Naive B cell (primary cell): ENCODE results near the gene MLANA. TPM values are rescaled to one million over a fixed set of nuclear protein-coding genes. Genes with fewer than 3 reads are reported as not detected.
"Not testable (repeated sequence)": the region's sequence is repeated elsewhere in the genome, so short reads cannot be mapped to it uniquely, and the experiment has no call there.

Source experiments
- ATAC-seq, 2 donors: fragments of 150-1000 bp; cut with Tn5 transposase; 2 replicates each; pipeline ENCODE4 v1.10.0; 2021; ENCODE audit warnings: low read depth in 2 of 2, mild to moderate bottlenecking in 2 of 2, moderate library complexity in 2 of 2
- DNase-seq: peaks from one replicate; pipeline ENCODE4 v3.0.0; 2022
- H3K27ac Mint-ChIP-seq, 6 donors: one replicate each; pipeline ENCODE4 v1.8.0; 2020 to 2022; ENCODE audit warnings: mild to moderate bottlenecking in 6 of 6, mixed read lengths in 6 of 6, moderate library complexity in 5 of 6, inconsistent platforms in 2 of 6
- H3K27me3 Mint-ChIP-seq, 3 donors: one replicate each; pipeline ENCODE4 v1.8.0; 2021 to 2022; ENCODE audit warnings: mixed read lengths in 3 of 3, mild to moderate bottlenecking in 1 of 3
- H3K36me3 Mint-ChIP-seq, 2 donors: one replicate each; pipeline ENCODE4 v1.8.0; 2020 to 2022; ENCODE audit warnings: mixed read lengths in 2 of 2, inconsistent platforms in 1 of 2, mild to moderate bottlenecking in 1 of 2
- H3K4me1 Mint-ChIP-seq, 3 donors: one replicate each; pipeline ENCODE4 v1.8.0; 2020 to 2022; ENCODE audit warnings: mixed read lengths in 3 of 3, inconsistent platforms in 1 of 3, mild to moderate bottlenecking in 1 of 3, moderate library complexity in 1 of 3
- H3K4me3 Mint-ChIP-seq, 8 donors: one replicate each; pipeline ENCODE4 v1.8.0; 2020 to 2022; ENCODE audit warnings: mild to moderate bottlenecking in 8 of 8, mixed read lengths in 8 of 8, moderate library complexity in 8 of 8, inconsistent platforms in 2 of 8
- H3K9me3 Mint-ChIP-seq, 7 donors: one replicate each; pipeline ENCODE4 v1.8.0; 2020 to 2022; ENCODE audit warnings: mixed read lengths in 7 of 7, mild to moderate bottlenecking in 5 of 7, inconsistent platforms in 2 of 7, moderate library complexity in 1 of 7
- polyA plus RNA-seq, 6 donors: library from polyadenylated mRNA; unstranded; fragments of 300-500 nt; fragmentation: Illumina TruSeq; gene quantifications; one replicate each; pipeline ENCODE4 v1.2.3, GENCODE V29; 2021; ENCODE audit warnings: low read depth in 6 of 6

MLANA gene
- polyA plus RNA-seq, 6 donors from 2014 or later, result 0.15 to 0.45 (median 0.16) TPM; not detected in 3

DNA sequence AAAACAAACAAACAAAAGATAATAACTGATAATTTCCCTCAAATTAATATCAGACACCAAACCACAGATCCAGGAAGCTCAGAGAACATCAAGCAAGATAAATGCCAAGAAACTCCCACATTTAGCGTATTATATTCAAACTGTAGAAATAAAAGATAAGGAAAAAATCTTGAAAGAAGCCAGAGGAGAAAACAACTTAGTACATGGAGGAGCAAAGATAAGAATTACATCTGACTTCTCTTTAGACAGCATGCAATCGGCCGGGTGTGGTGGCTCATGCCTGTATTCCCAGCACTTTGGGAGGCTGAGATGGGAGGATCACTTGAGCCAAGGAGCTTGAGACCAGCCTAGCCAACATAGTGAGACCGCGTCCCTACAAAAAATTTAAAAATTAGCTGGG is 17.2 kb upstream of the MLANA start:
- ATAC-seq, result no peak
- H3K36me3 Mint-ChIP-seq, result peaks cover 0 to 15% of the 10 kb centered on the region in 2 donors
- no peak overlapping the region for H3K27ac Mint-ChIP-seq
- no peak for DNase-seq
- peaks cover 0 to 3% (median 0%) of the 10 kb centered on the region in 7 donors for H3K9me3 Mint-ChIP-seq
- peaks cover 6 to 16% (median 15%) of the 10 kb centered on the region in 3 donors for H3K4me1 Mint-ChIP-seq
- H3K4me3 Mint-ChIP-seq, result no peak overlapping the region
- no peaks in the 10 kb centered on the region for H3K27me3 Mint-ChIP-seq

GRCh38 chr9:5874048-5874447 is 16.6 kb upstream of the MLANA start:
- no peaks in the 10 kb centered on the region for H3K27me3 Mint-ChIP-seq
- H3K4me1 Mint-ChIP-seq, result peaks cover 6 to 16% (median 15%) of the 10 kb centered on the region in 3 donors
- no peak overlapping the region for H3K4me3 Mint-ChIP-seq
- ATAC-seq, result no peak
- no peak overlapping the region for H3K27ac Mint-ChIP-seq
- H3K9me3 Mint-ChIP-seq, result peaks cover 0 to 3% (median 0%) of the 10 kb centered on the region in 7 donors
- peaks cover 0 to 15% of the 10 kb centered on the region in 2 donors for H3K36me3 Mint-ChIP-seq
- DNase-seq, result no peak

GRCh38 chr9:5876026-5876425 is 14.7 kb upstream of the MLANA start:
- peak overlapping the region in 1 of 8 donors; percentile 39 for H3K4me3 Mint-ChIP-seq

GRCh38 chr9:5876711-5877110 is 14.0 kb upstream of the MLANA start:
- Mint-ChIP-seq H3K36me3 (peaks cover 0 to 15% of the 10 kb centered on the region in 2 donors), H3K27me3 (no peaks in the 10 kb centered on the region), H3K9me3 (peaks cover 0 to 3% (median 0%) of the 10 kb centered on the region in 7 donors), H3K4me1 (peaks cover 6 to 16% (median 15%) of the 10 kb centered on the region in 3 donors), H3K4me3 (no peak overlapping the region), H3K27ac (peak overlapping the region in 2 of 6 donors; percentile 9 to 10)
- ATAC-seq (no peak), DNase-seq (no peak)

More at GRCh38 chr9:5876026-5876425, 14.7 kb upstream of the MLANA start:
- Mint-ChIP-seq H3K27me3 (no peaks in the 10 kb centered on the region), H3K4me1 (peaks cover 6 to 16% (median 15%) of the 10 kb centered on the region in 3 donors), H3K36me3 (peaks cover 0 to 15% of the 10 kb centered on the region in 2 donors), H3K9me3 (peaks cover 0 to 3% (median 0%) of the 10 kb centered on the region in 7 donors), H3K27ac (peak overlapping the region in 1 of 6 donors; percentile 50)
- DNase-seq (no peak), ATAC-seq (no peak)

DNA sequence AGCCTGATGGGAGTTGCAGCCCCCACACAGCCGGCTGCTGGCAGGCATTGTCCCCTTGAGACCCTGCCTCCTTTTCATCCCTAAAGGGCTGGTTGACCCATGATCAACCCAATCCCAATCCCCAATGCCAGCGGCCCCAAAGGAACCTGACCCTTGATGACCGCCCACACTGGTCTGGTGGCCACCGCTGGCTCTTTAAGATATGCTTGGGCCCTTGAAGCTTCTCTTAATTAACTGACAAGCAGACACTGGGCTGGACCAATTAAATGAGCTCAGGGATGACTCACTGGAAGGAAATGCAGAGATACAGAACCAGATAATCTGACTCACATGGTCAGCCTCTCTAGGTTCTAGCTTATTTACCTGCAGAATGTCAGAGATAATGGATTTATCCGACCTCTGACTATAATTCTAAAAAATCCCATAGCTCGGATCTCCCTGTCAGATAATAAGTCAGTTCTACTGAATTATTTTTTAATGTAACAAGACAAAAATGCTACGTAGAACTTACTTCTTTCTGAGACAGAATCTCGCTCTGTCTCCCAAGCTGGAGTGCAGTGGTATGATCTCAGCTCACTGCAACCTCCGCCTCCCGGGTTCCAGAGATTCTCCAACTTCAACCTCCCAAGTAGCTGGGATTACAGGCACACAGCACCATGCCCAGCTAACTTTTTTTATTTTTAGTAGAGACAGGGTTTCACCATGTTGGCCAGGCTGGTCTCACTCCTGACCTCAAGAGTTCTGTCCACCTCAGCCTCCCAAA is 11.1 kb upstream of the MLANA start:
- ATAC-seq (no peak), DNase-seq (no peak)
- H3K9me3 Mint-ChIP-seq, result peaks cover 0 to 3% (median 0%) of the 10 kb centered on the region in 7 donors
- H3K36me3 Mint-ChIP-seq, result peaks cover 0 to 8% of the 10 kb centered on the region in 2 donors
- no peak overlapping the region for H3K4me3 Mint-ChIP-seq
- H3K27me3 Mint-ChIP-seq, result no peaks in the 10 kb centered on the region
- H3K4me1 Mint-ChIP-seq, result peaks cover 6 to 16% (median 15%) of the 10 kb centered on the region in 3 donors
- no peak overlapping the region for H3K27ac Mint-ChIP-seq

DNA sequence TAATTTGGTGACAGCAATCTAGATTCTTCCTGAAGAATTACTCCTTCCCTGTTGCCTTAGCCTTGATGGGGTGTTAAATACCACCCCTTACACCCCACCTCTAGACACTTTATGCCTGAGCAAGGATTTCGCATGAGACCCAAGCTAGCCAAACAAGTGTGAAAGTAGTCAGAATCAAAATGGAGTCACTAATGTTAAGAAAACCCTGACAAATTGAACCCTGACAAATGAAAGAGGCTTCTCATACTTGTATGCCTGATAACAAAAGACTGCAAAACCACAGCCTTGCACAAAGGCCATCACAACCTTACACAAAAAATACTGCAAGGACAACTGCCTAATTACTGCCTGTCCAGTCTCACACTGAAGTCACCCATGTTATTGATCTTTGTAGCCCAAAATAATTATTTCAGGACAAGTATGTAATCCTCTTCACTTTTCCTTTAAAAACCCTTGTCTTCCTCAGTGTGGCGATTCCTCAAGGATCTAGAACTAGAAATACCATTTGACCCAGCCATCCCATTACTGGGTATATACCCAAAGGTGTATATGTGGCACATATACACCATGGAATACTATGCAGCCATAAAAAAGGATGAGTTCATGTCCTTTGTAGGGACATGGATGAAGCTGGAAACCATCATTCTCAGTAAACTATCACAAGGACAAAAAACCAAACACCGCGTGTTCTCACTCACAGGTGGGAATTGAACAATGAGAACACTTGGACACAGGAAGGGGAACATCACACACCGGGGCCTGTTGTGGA is 8.3 kb upstream of the MLANA start:
- not testable (repeated sequence) for ATAC-seq, H3K4me3 Mint-ChIP-seq, DNase-seq, H3K9me3 Mint-ChIP-seq, H3K27me3 Mint-ChIP-seq, H3K4me1 Mint-ChIP-seq, H3K36me3 Mint-ChIP-seq
- peak overlapping the region in 1 of 6 donors; percentile 12 for H3K27ac Mint-ChIP-seq

DNA sequence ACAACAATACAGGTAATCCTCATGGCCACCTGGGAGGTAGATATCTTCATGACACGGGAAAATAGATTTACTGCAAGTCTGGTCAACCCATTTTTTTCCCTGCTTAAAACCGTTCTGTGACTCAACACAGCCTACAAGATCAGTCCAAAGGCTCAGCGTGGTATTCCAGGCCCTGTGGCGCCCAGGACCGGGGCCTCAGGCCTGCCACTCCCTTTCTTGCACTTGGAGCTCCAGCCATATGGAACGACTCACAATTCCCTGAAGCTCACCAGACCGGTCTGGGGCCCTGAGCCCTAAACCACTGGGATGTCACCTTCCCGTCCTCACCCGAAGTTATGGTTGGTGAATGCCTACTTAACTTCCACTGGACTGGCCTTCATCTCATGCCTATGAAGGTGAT is 6.5 kb upstream of the MLANA start:
- Mint-ChIP-seq H3K4me3 (no peak overlapping the region), H3K9me3 (no peaks in the 10 kb centered on the region), H3K4me1 (no peaks in the 10 kb centered on the region), H3K36me3 (no peaks in the 10 kb centered on the region), H3K27me3 (no peaks in the 10 kb centered on the region), H3K27ac (no peak overlapping the region)
- DNase-seq (no peak), ATAC-seq (no peak)

DNA sequence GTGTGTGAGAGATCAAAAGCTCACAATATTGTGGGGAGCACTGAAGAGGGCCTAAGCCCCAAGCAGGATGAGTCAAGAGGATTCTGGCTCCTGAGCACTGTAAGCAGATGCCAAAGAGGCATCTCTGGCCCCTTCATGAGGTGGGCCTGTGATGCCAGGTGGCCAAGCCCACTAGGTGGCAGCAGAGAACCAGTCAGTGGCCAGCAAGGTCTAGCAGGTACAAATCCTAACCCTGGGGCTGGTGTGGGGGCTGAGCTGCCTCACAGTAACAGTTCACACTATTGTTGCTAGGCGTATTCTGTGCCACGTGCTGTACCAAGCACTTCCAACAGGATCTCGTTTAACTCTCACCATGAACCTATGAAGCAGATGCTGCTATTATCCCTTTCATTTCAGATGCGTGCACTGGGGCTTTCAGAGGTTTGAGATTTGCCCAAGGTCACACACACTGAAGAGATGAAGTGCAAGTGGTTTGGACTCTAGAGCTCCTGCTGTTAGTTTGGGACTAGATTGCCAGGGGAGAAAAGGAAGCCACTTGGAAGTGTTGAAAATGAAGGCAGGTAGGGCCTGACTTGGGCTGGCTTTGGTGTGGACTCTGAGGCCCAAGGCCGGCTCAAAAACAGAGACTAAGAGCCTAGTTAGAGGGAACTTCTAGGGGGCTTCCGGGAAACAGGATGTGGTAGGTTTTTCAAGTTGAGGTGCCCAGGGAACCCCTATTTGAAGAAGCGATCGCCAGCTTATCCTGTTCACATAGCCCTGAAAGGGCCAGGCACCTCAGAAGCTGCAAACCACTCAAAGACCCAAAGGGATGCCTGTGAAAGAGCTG is 4.4 kb upstream of the MLANA start:
- no peaks in the 10 kb centered on the region for H3K27me3 Mint-ChIP-seq
- ATAC-seq (peak; percentile 89 to 98), DNase-seq (peak; percentile 52)
- H3K9me3 Mint-ChIP-seq, result no peaks in the 10 kb centered on the region
- H3K4me3 Mint-ChIP-seq, result no peak overlapping the region
- H3K36me3 Mint-ChIP-seq, result no peaks in the 10 kb centered on the region
- peak overlapping the region in 1 of 6 donors; percentile 24 for H3K27ac Mint-ChIP-seq
- no peaks in the 10 kb centered on the region for H3K4me1 Mint-ChIP-seq

- Mint-ChIP-seq H3K27me3 (no peaks in the 10 kb centered on the region), H3K4me1 (no peaks in the 10 kb centered on the region), H3K36me3 (peaks cover 0 to 2% of the 10 kb centered on the region in 2 donors), H3K27ac (peak overlapping the region in 2 of 6 donors; percentile 4 to 35), H3K9me3 (no peaks in the 10 kb centered on the region), H3K4me3 (no peak overlapping the region)
- no peak for DNase-seq
- no peak for ATAC-seq
These were observed 1.9 kb downstream of the MLANA start for GRCh38 chr9:5892456-5893133.

DNA sequence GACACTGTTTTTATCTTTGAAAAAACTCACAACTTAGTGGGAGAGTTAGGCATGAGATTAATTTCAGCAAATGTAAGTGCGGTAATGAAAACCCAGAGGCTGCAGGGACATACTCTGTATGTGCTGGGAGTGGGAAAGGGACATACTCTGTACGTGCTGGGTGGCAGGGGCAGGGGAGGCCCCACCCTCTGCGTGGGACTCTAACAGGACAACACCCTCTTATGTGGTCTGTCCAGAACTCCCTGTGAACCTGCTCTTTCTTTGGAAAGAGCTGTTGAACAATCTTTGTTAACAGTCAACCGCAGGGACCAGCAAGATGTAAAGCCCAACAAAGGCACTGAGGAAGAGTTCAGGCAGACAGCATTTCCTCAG is 2.4 kb downstream of the MLANA start:
- no peak for ATAC-seq
- DNase-seq, result no peak
- no peak overlapping the region for H3K4me3 Mint-ChIP-seq
- no peaks in the 10 kb centered on the region for H3K27me3 Mint-ChIP-seq
- no peak overlapping the region for H3K27ac Mint-ChIP-seq
- no peaks in the 10 kb centered on the region for H3K4me1 Mint-ChIP-seq
- no peaks in the 10 kb centered on the region for H3K9me3 Mint-ChIP-seq
- H3K36me3 Mint-ChIP-seq, result peaks cover 0 to 7% of the 10 kb centered on the region in 2 donors

DNA sequence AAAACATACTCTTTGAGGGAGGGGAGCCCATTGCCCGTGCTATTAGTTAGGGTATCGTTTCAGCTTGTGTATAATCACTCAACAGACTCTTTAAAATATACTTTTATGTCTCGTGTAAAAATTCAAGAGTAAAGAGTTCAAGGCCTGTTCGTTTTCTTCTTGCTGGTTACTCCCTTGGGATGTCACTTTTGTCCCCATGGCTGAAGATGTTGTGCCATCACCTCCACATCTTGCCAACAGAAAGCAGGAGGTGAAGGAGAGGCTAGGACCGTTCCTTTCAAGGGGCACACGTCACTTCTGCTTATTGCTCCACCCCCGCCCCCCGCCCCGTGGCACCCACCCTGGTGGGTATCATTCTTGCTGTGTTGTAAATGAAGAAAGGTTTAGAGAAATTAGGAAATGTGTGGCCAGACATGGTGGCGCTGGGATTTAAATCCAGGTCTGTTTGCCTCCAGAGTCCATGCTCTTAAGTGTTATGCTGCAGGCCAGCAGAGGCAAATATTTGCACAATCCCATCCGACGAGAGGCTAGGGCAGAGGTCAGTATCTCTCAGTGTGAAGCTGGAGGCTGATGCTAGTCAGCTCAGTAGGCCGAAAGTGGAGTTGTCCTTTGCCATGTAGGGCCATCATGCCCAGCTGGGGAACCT is 3.0 kb downstream of the MLANA start:
- H3K9me3 Mint-ChIP-seq, result no peaks in the 10 kb centered on the region
- no peak for DNase-seq
- H3K27ac Mint-ChIP-seq, result no peak overlapping the region
- no peak for ATAC-seq
- peaks cover 0 to 13% of the 10 kb centered on the region in 2 donors for H3K36me3 Mint-ChIP-seq
- H3K27me3 Mint-ChIP-seq, result no peaks in the 10 kb centered on the region
- H3K4me3 Mint-ChIP-seq, result no peak overlapping the region
- H3K4me1 Mint-ChIP-seq, result no peaks in the 10 kb centered on the region

DNA sequence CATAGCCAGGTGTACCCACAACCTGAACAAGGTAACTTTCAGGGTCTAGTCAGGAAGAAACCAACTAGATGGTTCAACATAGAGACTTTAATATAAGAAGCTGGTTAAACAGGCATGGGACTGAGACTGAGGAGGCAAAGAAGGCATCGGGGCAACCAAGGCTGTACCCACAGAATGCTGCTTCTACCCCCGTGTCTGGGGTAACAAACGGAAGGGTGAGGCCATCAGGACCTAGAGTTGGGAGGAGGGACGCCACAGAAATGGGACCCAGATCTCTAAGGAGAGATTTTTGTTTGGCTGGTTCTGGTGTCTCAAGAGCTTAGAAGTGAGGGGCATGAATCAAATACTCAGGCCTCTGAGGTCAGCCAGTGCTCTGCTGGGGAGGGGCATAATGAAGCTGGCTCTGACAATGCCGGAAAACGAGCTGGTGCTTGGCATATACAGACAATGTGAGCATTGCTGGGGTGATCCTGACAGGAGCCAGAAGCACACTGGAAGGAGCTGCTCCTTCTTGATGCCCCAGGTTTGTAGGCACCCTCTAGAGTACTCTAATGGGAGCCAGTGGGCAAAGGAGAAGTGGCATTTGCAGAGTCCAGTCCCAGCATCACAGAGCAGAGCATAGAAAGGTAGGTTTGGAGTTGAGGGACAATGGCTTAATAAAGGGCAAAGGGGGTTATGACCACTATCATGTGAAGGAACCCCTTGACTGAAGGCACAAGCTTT is 3.7 kb downstream of the MLANA start:
- H3K27me3 Mint-ChIP-seq, result no peaks in the 10 kb centered on the region
- H3K36me3 Mint-ChIP-seq, result peaks cover 0 to 16% of the 10 kb centered on the region in 2 donors
- H3K27ac Mint-ChIP-seq, result no peak overlapping the region
- H3K9me3 Mint-ChIP-seq, result no peaks in the 10 kb centered on the region
- ATAC-seq (no peak), DNase-seq (no peak)
- H3K4me3 Mint-ChIP-seq, result no peak overlapping the region
- H3K4me1 Mint-ChIP-seq, result no peaks in the 10 kb centered on the region
